Endodermal cell (in vitro differentiated cells): ENCODE results near the gene PINK1. TPM values are rescaled to one million over a fixed set of nuclear protein-coding genes. Genes with fewer than 3 reads are reported as not detected.
A peak's percentile ranks its signal among the peaks of the same experiment; 100 is the strongest.

Source experiments
- DNase-seq: peaks from one replicate; pipeline ENCODE4 v3.0.0-alpha.2; 2017
- H3K27ac ChIP-seq: 2 replicates; pipeline ENCODE4 v1.5.1; 2013; ENCODE audit warnings: mild to moderate bottlenecking, low read depth, low read length, moderate library complexity
- H3K27me3 ChIP-seq: 2 replicates; pipeline ENCODE4 v1.6.1; 2013; ENCODE audit warnings: mild to moderate bottlenecking, low read length, moderate library complexity; ENCODE audit not compliant: insufficient read depth, control insufficient read depth, poor library complexity, severe bottlenecking
- H3K36me3 ChIP-seq: 2 replicates; pipeline ENCODE4 v1.7.0; 2013; ENCODE audit warnings: mild to moderate bottlenecking, low read length, moderate library complexity; ENCODE audit not compliant: control insufficient read depth, insufficient read depth
- H3K4me1 ChIP-seq: one replicate; pipeline ENCODE4 v1.7.0; 2013; ENCODE audit warnings: low read length; ENCODE audit not compliant: control insufficient read depth, insufficient read depth
- H3K4me3 ChIP-seq: 2 replicates; pipeline ENCODE4 v1.5.1; 2013; ENCODE audit warnings: mild to moderate bottlenecking, low read length, moderate library complexity
- H3K9ac ChIP-seq: 2 replicates; pipeline ENCODE4 v1.6.1; 2013; ENCODE audit warnings: mild to moderate bottlenecking, low read length, moderate library complexity; ENCODE audit not compliant: poor library complexity, severe bottlenecking; ENCODE audit errors: extremely low read depth
- H3K9me3 ChIP-seq: 2 replicates; pipeline ENCODE4 v1.6.1; 2013; ENCODE audit warnings: mild to moderate bottlenecking, low read length, moderate library complexity; ENCODE audit not compliant: control insufficient read depth
- H3K27ac Mint-ChIP-seq: 2 replicates; pipeline ENCODE4 v1.8.0; 2020; ENCODE audit warnings: mixed read lengths
- H3K27me3 Mint-ChIP-seq: 2 replicates; pipeline ENCODE4 v1.8.0; 2021; ENCODE audit warnings: mild to moderate bottlenecking, mixed read lengths; ENCODE audit not compliant: insufficient read depth
- H3K36me3 Mint-ChIP-seq: 2 replicates; pipeline ENCODE4 v1.8.0; 2020; ENCODE audit warnings: low read depth, mixed read lengths
- H3K4me1 Mint-ChIP-seq: 2 replicates; pipeline ENCODE4 v1.8.0; 2020; ENCODE audit warnings: mixed read lengths
- H3K4me3 Mint-ChIP-seq: 2 replicates; pipeline ENCODE4 v1.8.0; 2020; ENCODE audit warnings: mild to moderate bottlenecking, moderate library complexity, mixed read lengths
- H3K9me3 Mint-ChIP-seq: 2 replicates; pipeline ENCODE4 v1.8.0; 2020; ENCODE audit warnings: mild to moderate bottlenecking, mixed read lengths
- CTCF ChIP-seq: fragments of 200-600 bp; sonication (generic); conservative IDR thresholded peaks from 2 replicates; pipeline ENCODE4 v1.5.0; 2021; ENCODE audit warnings: antibody characterized with exemption, mild to moderate bottlenecking
- WGBS, 2 experiments: methylation state at CpG; one replicate each; pipeline versions ENCODE4 v1.1.5 to v1.1.7; 2013; ENCODE audit warnings: missing lambda C conversion rate in 2 of 2, mixed read lengths in 1 of 2; ENCODE audit not compliant: insufficient coverage in 1 of 2, insufficient read length in 1 of 2; 5-methylcytosine and 5-hydroxymethylcytosine counted together
- total RNA-seq, 2 donors: library from RNA; stranded (reverse); fragmentation: NEBNext Ultra II Directional in 1 of 2; extraction: Animal tissue kit (Norgen Biotek cat#: 25700) in 1 of 2; gene quantifications; 2 replicates in 1 of 2; 3 replicates in 1 of 2; pipeline ENCODE4 v1.2.1, GENCODE V29; 2021

PINK1 gene
- total RNA-seq, 2 donors from 2014 or later = 26.3 to 27.7 TPM

DNA sequence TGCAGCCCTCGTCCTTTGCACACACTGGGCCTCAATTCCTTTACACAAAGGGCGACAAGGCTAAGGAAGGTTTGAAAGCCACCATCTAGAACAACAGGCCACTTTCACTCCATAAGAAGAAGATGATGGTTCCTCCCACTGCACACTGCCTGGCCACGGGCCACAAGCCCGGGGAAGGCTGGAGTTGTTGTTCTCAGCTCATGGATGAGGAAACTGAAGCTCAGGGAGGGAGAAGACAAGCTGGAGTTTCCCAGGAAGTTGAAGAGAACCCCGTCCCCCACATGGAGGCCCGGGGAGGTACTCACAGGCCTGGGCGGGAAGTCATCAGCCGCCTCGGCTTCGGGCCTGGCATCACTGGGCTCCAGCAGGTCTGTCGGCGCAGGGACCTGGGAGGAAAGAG is 52.5 kb downstream of the PINK1 start:
- 88 to 100% methylated on average over 2 to 10 of the region's 12 CpGs for WGBS, 2 experiments
- peaks cover 6% of the 10 kb centered on the region for H3K4me1 Mint-ChIP-seq
- peak overlapping the region; percentile 62 for H3K27ac Mint-ChIP-seq

DNA sequence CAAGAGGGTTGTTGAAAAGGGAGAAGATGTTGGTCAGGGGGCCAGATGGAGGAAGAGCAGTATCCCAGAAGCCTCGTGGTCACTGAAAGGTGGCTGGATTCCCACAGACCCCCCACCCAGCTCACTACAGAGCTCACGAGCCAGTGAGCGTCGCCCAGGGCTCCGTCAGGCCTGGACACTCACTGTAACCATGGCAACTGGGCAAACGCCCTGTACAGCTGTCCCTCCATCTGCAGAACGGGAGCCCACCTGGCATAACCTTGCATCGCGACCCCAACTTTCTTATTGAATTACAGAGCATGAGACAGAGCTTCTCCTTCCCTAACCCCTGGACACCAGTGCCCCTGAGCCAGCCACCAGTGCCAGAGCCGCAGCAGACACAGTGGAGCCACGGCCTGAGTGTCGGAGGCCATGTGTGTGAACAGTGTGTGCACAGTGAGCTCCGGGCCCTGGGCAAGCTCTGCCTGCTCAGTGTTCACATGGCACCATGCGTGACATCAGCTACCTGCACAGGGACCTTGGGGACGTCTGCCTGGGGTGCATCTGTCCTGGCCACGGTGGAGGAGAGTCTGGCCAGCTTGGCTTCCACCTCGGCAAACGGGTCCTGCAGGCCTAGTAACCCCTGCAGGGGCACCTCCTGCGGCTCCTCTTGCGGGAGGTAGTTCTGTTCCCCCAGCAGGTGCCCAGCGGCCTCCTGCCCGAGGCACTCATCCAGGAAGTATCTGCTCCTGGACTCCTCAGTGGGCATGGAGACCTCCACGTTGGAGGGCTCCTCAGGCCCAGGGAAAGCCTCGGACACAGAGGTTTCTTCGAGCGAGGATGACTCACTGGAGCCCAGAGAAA is 53.8 kb downstream of the PINK1 start:
- H3K9me3 ChIP-seq = no peaks in the 10 kb centered on the region
- no peaks in the 10 kb centered on the region for H3K27me3 Mint-ChIP-seq
- H3K9ac ChIP-seq = no peak overlapping the region
- WGBS, 2 experiments = 92 to 95% methylated on average over 20 to 26 of the region's 26 CpGs
- peaks cover 6% of the 10 kb centered on the region for H3K4me1 Mint-ChIP-seq
- no peak overlapping the region for H3K27ac Mint-ChIP-seq
- H3K4me3 Mint-ChIP-seq = no peak overlapping the region
- no peak for DNase-seq
- H3K9me3 Mint-ChIP-seq = peaks cover 4% of the 10 kb centered on the region
- H3K36me3 ChIP-seq = no peaks in the 10 kb centered on the region
- H3K27me3 ChIP-seq = no peaks in the 10 kb centered on the region
- H3K4me3 ChIP-seq = no peak overlapping the region
- TF ChIP-seq CTCF = no peak
- H3K4me1 ChIP-seq = no peaks in the 10 kb centered on the region
- peaks cover 3% of the 10 kb centered on the region for H3K36me3 Mint-ChIP-seq
- no peak overlapping the region for H3K27ac ChIP-seq

More for the DNA sequence above, 52.5 kb downstream of the PINK1 start:
- Mint-ChIP-seq H3K27me3 (no peaks in the 10 kb centered on the region), H3K36me3 (peaks cover 3% of the 10 kb centered on the region), H3K9me3 (no peaks in the 10 kb centered on the region), H3K4me3 (no peak overlapping the region)
- H3K27ac ChIP-seq = no peak overlapping the region
- H3K4me1 ChIP-seq = no peaks in the 10 kb centered on the region
- no peaks in the 10 kb centered on the region for H3K9me3 ChIP-seq
- no peak overlapping the region for H3K4me3 ChIP-seq
- TF ChIP-seq CTCF = no peak
- DNase-seq = no peak
- no peaks in the 10 kb centered on the region for H3K36me3 ChIP-seq
- H3K27me3 ChIP-seq = no peaks in the 10 kb centered on the region
- H3K9ac ChIP-seq = no peak overlapping the region

- DNase-seq = no peak
- H3K4me1 ChIP-seq = no peaks in the 10 kb centered on the region
- H3K4me3 ChIP-seq = no peak overlapping the region
- Mint-ChIP-seq H3K27ac (no peak overlapping the region), H3K36me3 (peaks cover 3% of the 10 kb centered on the region), H3K4me1 (peaks cover 6% of the 10 kb centered on the region), H3K9me3 (peaks cover 5% of the 10 kb centered on the region), H3K4me3 (no peak overlapping the region), H3K27me3 (no peaks in the 10 kb centered on the region)
- TF ChIP-seq CTCF = no peak
- H3K27ac ChIP-seq = no peak overlapping the region
- WGBS, 2 experiments = 85 to 100% methylated on average over 3 of the region's 3 CpGs
- no peaks in the 10 kb centered on the region for H3K27me3 ChIP-seq
- H3K9me3 ChIP-seq = no peaks in the 10 kb centered on the region
- H3K36me3 ChIP-seq = no peaks in the 10 kb centered on the region
- H3K9ac ChIP-seq = no peak overlapping the region
These were observed 56.4 kb downstream of the PINK1 start for GRCh38 chr1:20689645-20690056.
